ENCODE measurements around the gene EDRF1.
"Not testable (repeated sequence)": the region's sequence is repeated elsewhere in the genome, so short reads cannot be mapped to it uniquely, and the experiment has no call there.

Gene EDRF1

GRCh38 chr10:125694883-125695282 lies 24.6 kb upstream of the EDRF1 start:
- peaks cover 17% of the 10 kb centered on the region for H3K4me1 ChIP-seq (ENCODE audit: control insufficient read depth, low read length)
- H3K9me2 ChIP-seq (replicated peaks; ENCODE audit: control insufficient read depth, low read length) = no peaks in the 10 kb centered on the region
- TF ChIP-seq EZH2phosphoT487 (IDR thresholded peaks at IDR 0.05; ENCODE audit: borderline replicate concordance, low read length) (no peak), CTCF (IDR thresholded peaks at IDR 0.05; ENCODE audit: low read depth, low read length, poor library complexity, severe bottlenecking) (no peak)
- no peaks in the 10 kb centered on the region for H3F3A ChIP-seq (ENCODE audit: control insufficient read depth, insufficient read depth)
- H3K9me3 ChIP-seq (ENCODE audit: control insufficient read depth, insufficient read depth, low read length) = no peaks in the 10 kb centered on the region
- H4K20me1 ChIP-seq (ENCODE audit: control insufficient read depth, insufficient read depth, low read depth, low read length) = no peaks in the 10 kb centered on the region
- no peaks in the 10 kb centered on the region for H3K79me2 ChIP-seq (ENCODE audit: control insufficient read depth, low read length)
- no peaks in the 10 kb centered on the region for H3K36me3 ChIP-seq (ENCODE audit: control insufficient read depth, low read length)
- H3K4me3 ChIP-seq (ENCODE audit: low read length) = no peak overlapping the region
- peaks cover 3% of the 10 kb centered on the region; the same call in 1 of the 2 replicates for H3K27me3 ChIP-seq (ENCODE audit: control insufficient read depth, low read length)
- H3K4me2 ChIP-seq (ENCODE audit: low read length) = no peak overlapping the region
- no peak overlapping the region for H3K27ac ChIP-seq (ENCODE audit: low read depth, low read length)

GRCh38 chr10:125696884-125697283 lies 22.6 kb upstream of the EDRF1 start:
- H3K4me3 ChIP-seq (ENCODE audit: low read length); H4K20me1 ChIP-seq (ENCODE audit: control insufficient read depth, insufficient read depth, low read depth, low read length); H3K27ac ChIP-seq (ENCODE audit: low read depth, low read length); H3K36me3 ChIP-seq (ENCODE audit: control insufficient read depth, low read length); H3K9me3 ChIP-seq (ENCODE audit: control insufficient read depth, insufficient read depth, low read length); H3F3A ChIP-seq (ENCODE audit: control insufficient read depth, insufficient read depth); H3K4me2 ChIP-seq (ENCODE audit: low read length); H3K9me2 ChIP-seq (replicated peaks; ENCODE audit: control insufficient read depth, low read length); H3K27me3 ChIP-seq (ENCODE audit: control insufficient read depth, low read length); H3K79me2 ChIP-seq (ENCODE audit: control insufficient read depth, low read length): not testable (repeated sequence)
- peaks cover 17% of the 10 kb centered on the region for H3K4me1 ChIP-seq (ENCODE audit: control insufficient read depth, low read length)

- Histone ChIP-seq H3F3A (ENCODE audit: control insufficient read depth, insufficient read depth) (no peaks in the 10 kb centered on the region), H3K9me2 (replicated peaks; ENCODE audit: control insufficient read depth, low read length) (no peaks in the 10 kb centered on the region), H3K36me3 (ENCODE audit: control insufficient read depth, low read length) (no peaks in the 10 kb centered on the region), H4K20me1 (ENCODE audit: control insufficient read depth, insufficient read depth, low read depth, low read length) (no peaks in the 10 kb centered on the region), H3K4me2 (ENCODE audit: low read length) (no peak overlapping the region), H3K79me2 (ENCODE audit: control insufficient read depth, low read length) (no peaks in the 10 kb centered on the region), H3K27me3 (ENCODE audit: control insufficient read depth, low read length) (no peaks in the 10 kb centered on the region), H3K27ac (ENCODE audit: low read depth, low read length) (no peak overlapping the region), H3K4me1 (ENCODE audit: control insufficient read depth, low read length) (peaks cover 5% of the 10 kb centered on the region; the same call in 1 of the 2 replicates), H3K9me3 (ENCODE audit: control insufficient read depth, insufficient read depth, low read length) (no peaks in the 10 kb centered on the region), H3K4me3 (ENCODE audit: low read length) (no peak overlapping the region)
- TF ChIP-seq CTCF (IDR thresholded peaks at IDR 0.05; ENCODE audit: low read depth, low read length, poor library complexity, severe bottlenecking) (no peak), EZH2phosphoT487 (IDR thresholded peaks at IDR 0.05; ENCODE audit: borderline replicate concordance, low read length) (no peak)
Observed at GRCh38 chr10:125698481-125698998, 21.0 kb upstream of the EDRF1 start.

- TF ChIP-seq EZH2phosphoT487 (IDR thresholded peaks at IDR 0.05; ENCODE audit: borderline replicate concordance, low read length) (no peak), CTCF (IDR thresholded peaks at IDR 0.05; ENCODE audit: low read depth, low read length, poor library complexity, severe bottlenecking) (no peak)
- Histone ChIP-seq H3K4me1 (ENCODE audit: control insufficient read depth, low read length) (peaks cover 5% of the 10 kb centered on the region; the same call in 1 of the 2 replicates), H4K20me1 (ENCODE audit: control insufficient read depth, insufficient read depth, low read depth, low read length) (no peaks in the 10 kb centered on the region), H3F3A (ENCODE audit: control insufficient read depth, insufficient read depth) (no peaks in the 10 kb centered on the region), H3K36me3 (ENCODE audit: control insufficient read depth, low read length) (no peaks in the 10 kb centered on the region), H3K79me2 (ENCODE audit: control insufficient read depth, low read length) (no peaks in the 10 kb centered on the region), H3K4me3 (ENCODE audit: low read length) (no peak overlapping the region), H3K9me2 (replicated peaks; ENCODE audit: control insufficient read depth, low read length) (no peaks in the 10 kb centered on the region), H3K27ac (ENCODE audit: low read depth, low read length) (no peak overlapping the region), H3K9me3 (ENCODE audit: control insufficient read depth, insufficient read depth, low read length) (no peaks in the 10 kb centered on the region), H3K27me3 (ENCODE audit: control insufficient read depth, low read length) (no peaks in the 10 kb centered on the region), H3K4me2 (ENCODE audit: low read length) (no peak overlapping the region)
Observed at GRCh38 chr10:125699562-125700143, 19.9 kb upstream of the EDRF1 start.

All from DOHH2 (cell line).